Prostate gland (tissue), 2 donors: ENCODE measurements around the gene TACC2. TPM values are rescaled to one million over a fixed set of nuclear protein-coding genes. Genes with fewer than 3 reads are reported as not detected.

Source experiments
- DNase-seq: peaks from one replicate; pipeline ENCODE4 v3.0.0-alpha.2; 2019; ENCODE audit warnings: low spot score
- H3K27ac ChIP-seq, 2 donors: fragments of 200-600 bp; sonication (generic); 2 replicates each; pipeline ENCODE4 v1.5.1; 2017 to 2019
- H3K27me3 ChIP-seq: fragments of 200-600 bp; sonication (generic); replicated peaks from 2 replicates; pipeline ENCODE4 v1.5.1; 2019; ENCODE audit not compliant: insufficient read depth
- H3K36me3 ChIP-seq, 2 donors: fragments of 200-600 bp; sonication (generic); 1 replicate in 1 of 2; 2 replicates in 1 of 2; pipeline versions ENCODE4 v1.5.1 to v1.8.1; 2017 to 2019
- H3K4me1 ChIP-seq: fragments of 200-600 bp; sonication (generic); replicated peaks from 2 replicates; pipeline ENCODE4 v1.5.1; 2019
- H3K4me3 ChIP-seq, 2 donors: fragments of 200-600 bp; sonication (generic); 2 replicates each; pipeline ENCODE4 v1.5.1; 2017 to 2019
- H3K9me3 ChIP-seq: fragments of 200-600 bp; sonication (generic); 2 replicates; pipeline ENCODE4 v1.5.1; 2017
- POLR2A ChIP-seq: fragments of 450-650 bp; IDR thresholded peaks from one replicate; pipeline ENCODE4 v1.6.1; 2016; ENCODE audit warnings: antibody characterized with exemption, mild to moderate bottlenecking
- POLR2AphosphoS5 ChIP-seq: sonication (generic); formaldehyde crosslinking; IDR thresholded peaks from one replicate; pipeline ENCODE4 v1.6.1; 2017; ENCODE audit warnings: antibody characterized with exemption
- WGBS: methylation state at CpG from one replicate; pipeline ENCODE4 v1.1.5; 2018; 5-methylcytosine and 5-hydroxymethylcytosine counted together
- intact Hi-C: fragments of 100-400 bp; cut with DNase I; formaldehyde crosslinking; loops from one replicate; pipeline ENCODE4 v1.14.2; 2022
- total RNA-seq, 2 donors: library from RNA; depleted of rRNA; stranded (reverse); fragments of >200 nt; gene quantifications; one replicate each; pipeline ENCODE4 v1.1.0, GENCODE V29; 2016
- TF ChIP-seq, protein P1 (sequence below), 4 experiments: fragments of 200-600 bp in 2 of 4; fragments of 450-650 bp in 2 of 4; sonication (generic) in 2 of 4; IDR thresholded peaks; 1 replicate in 3 of 4; 2 replicates in 1 of 4; pipeline ENCODE4 v1.5.1; 2016 to 2019; ENCODE audit warnings: antibody characterized with exemption in 4 of 4, mild to moderate bottlenecking in 2 of 4, moderate library complexity in 2 of 4

The TACC2 gene
- total RNA-seq, 2 donors from 2014 or later: 101 to 140 TPM

DNA sequence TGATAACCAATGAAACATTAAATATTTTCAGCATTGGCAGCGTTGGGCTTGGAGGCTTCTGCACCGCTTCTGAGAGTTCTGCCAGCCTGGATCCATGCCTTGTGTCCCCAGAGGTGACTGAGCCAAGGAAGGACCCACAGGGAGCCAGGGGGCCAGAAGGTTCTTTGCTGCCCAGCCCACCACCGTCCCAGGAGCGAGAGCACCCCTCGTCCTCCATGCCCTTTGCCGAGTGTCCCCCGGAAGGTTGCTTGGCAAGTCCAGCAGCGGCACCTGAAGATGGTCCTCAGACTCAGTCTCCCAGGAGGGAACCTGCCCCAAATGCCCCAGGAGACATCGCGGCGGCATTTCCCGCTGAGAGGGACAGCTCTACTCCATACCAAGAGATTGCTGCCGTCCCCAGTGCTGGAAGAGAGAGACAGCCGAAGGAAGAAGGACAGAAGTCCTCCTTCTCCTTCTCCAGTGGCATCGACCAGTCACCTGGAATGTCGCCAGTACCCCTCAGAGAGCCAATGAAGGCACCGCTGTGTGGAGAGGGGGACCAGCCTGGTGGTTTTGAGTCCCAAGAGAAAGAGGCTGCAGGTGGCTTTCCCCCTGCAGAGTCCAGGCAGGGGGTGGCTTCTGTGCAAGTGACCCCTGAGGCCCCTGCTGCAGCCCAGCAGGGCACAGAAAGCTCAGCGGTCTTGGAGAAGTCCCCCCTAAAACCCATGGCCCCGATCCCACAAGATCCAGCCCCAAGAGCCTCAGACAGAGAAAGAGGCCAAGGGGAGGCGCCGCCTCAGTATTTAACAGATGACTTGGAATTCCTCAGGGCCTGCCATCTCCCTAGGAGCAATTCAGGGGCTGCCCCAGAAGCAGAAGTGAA is 93.9 kb downstream of the TACC2 start:
- intact Hi-C loops: no loop called here
- Histone ChIP-seq H3K27me3 (no peaks in the 10 kb centered on the region), H3K27ac (no peak overlapping the region), H3K4me1 (no peaks in the 10 kb centered on the region), H3K4me3 (no peak overlapping the region), H3K36me3 (no peaks in the 10 kb centered on the region), H3K9me3 (no peaks in the 10 kb centered on the region)
- 88% methylated on average over 21 of the region's 21 CpGs for WGBS
- DNase-seq: no peak
- TF ChIP-seq, protein P1, sequence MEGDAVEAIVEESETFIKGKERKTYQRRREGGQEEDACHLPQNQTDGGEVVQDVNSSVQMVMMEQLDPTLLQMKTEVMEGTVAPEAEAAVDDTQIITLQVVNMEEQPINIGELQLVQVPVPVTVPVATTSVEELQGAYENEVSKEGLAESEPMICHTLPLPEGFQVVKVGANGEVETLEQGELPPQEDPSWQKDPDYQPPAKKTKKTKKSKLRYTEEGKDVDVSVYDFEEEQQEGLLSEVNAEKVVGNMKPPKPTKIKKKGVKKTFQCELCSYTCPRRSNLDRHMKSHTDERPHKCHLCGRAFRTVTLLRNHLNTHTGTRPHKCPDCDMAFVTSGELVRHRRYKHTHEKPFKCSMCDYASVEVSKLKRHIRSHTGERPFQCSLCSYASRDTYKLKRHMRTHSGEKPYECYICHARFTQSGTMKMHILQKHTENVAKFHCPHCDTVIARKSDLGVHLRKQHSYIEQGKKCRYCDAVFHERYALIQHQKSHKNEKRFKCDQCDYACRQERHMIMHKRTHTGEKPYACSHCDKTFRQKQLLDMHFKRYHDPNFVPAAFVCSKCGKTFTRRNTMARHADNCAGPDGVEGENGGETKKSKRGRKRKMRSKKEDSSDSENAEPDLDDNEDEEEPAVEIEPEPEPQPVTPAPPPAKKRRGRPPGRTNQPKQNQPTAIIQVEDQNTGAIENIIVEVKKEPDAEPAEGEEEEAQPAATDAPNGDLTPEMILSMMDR (IDR thresholded peaks at IDR 0.05): no peak

DNA sequence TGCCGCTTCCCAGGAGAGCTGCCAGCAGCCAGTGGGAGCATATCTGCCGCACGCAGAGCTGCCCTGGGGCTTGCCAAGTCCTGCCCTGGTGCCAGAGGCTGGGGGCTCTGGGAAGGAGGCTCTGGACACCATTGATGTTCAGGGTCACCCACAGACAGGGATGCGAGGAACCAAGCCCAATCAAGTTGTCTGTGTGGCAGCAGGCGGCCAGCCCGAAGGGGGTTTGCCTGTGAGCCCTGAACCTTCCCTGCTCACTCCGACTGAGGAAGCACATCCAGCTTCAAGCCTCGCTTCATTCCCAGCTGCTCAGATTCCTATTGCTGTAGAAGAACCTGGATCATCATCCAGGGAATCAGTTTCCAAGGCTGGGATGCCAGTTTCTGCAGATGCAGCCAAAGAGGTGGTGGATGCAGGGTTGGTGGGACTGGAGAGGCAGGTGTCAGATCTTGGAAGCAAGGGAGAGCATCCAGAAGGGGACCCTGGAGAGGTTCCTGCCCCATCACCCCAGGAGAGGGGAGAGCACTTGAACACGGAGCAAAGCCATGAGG is 94.6 kb downstream of the TACC2 start:
- no peaks in the 10 kb centered on the region for H3K9me3 ChIP-seq
- H3K36me3 ChIP-seq: no peaks in the 10 kb centered on the region
- no peak overlapping the region for H3K27ac ChIP-seq
- intact Hi-C loops: no loop called here
- TF ChIP-seq POLR2AphosphoS5 (no peak), POLR2A (no peak)
- TF ChIP-seq, protein P1 (IDR thresholded peaks at IDR 0.05): no peak
- no peak overlapping the region for H3K4me3 ChIP-seq
- DNase-seq: no peak
- no peaks in the 10 kb centered on the region for H3K27me3 ChIP-seq
- 81% methylated on average over 9 of the region's 9 CpGs for WGBS
- H3K4me1 ChIP-seq: no peaks in the 10 kb centered on the region

DNA sequence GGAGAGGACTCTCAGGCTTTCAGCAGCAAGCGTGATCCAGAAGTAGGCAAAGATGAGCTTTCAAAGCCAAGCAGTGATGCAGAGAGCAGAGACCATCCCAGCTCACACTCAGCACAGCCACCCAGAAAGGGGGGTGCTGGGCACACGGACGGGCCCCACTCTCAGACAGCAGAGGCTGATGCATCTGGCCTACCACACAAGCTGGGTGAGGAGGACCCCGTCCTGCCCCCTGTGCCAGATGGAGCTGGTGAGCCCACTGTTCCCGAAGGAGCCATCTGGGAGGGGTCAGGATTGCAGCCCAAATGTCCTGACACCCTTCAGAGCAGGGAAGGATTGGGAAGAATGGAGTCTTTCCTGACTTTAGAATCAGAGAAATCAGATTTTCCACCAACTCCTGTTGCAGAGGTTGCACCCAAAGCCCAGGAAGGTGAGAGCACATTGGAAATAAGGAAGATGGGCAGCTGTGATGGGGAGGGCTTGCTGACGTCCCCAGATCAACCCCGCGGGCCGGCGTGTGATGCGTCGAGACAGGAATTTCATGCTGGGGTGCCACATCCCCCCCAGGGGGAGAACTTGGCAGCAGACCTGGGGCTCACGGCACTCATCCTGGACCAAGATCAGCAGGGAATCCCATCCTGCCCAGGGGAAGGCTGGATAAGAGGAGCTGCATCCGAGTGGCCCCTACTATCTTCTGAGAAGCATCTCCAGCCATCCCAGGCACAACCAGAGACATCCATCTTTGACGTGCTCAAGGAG is 95.5 kb downstream of the TACC2 start:
- H3K27ac ChIP-seq: peak overlapping the region in 1 of 2 donors; percentile 48

DNA sequence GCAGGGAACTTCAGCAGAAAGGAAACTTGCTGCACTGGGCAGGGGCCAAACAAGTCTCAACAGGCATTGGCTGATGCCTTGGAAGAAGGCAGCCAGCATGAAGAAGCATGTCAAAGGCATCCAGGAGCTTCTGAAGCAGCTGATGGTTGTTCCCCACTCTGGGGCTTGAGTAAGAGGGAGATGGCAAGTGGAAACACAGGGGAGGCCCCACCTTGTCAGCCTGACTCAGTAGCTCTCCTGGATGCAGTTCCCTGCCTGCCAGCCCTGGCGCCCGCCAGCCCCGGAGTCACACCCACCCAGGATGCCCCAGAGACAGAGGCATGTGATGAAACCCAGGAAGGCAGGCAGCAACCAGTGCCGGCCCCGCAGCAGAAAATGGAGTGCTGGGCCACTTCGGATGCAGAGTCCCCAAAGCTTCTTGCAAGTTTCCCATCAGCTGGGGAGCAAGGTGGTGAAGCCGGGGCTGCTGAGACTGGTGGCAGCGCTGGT is 96.5 kb downstream of the TACC2 start:
- WGBS: 60% methylated on average over 2 of the region's 8 CpGs
- intact Hi-C loops: no loop called here
- peak overlapping the region; percentile 38 to 48 for H3K27ac ChIP-seq

More for the DNA sequence above, 95.5 kb downstream of the TACC2 start:
- no peak for DNase-seq
- Histone ChIP-seq H3K27me3 (no peaks in the 10 kb centered on the region), H3K9me3 (no peaks in the 10 kb centered on the region), H3K4me3 (no peak overlapping the region), H3K4me1 (no peaks in the 10 kb centered on the region), H3K36me3 (no peaks in the 10 kb centered on the region)
- WGBS: 74% methylated on average over 13 of the region's 15 CpGs
- TF ChIP-seq, protein P1 (IDR thresholded peaks at IDR 0.05): no peak
- TF ChIP-seq POLR2AphosphoS5: no peak
- no peak for TF ChIP-seq POLR2A
- intact Hi-C loops: no loop called here

More for the DNA sequence above, 96.5 kb downstream of the TACC2 start:
- no peaks in the 10 kb centered on the region for H3K36me3 ChIP-seq
- H3K4me1 ChIP-seq: no peaks in the 10 kb centered on the region
- H3K4me3 ChIP-seq: no peak overlapping the region
- H3K9me3 ChIP-seq: no peaks in the 10 kb centered on the region
- TF ChIP-seq POLR2AphosphoS5: peak; percentile 75
- TF ChIP-seq POLR2A: peak; percentile 36
- TF ChIP-seq, protein P1 (IDR thresholded peaks at IDR 0.05): no peak
- peak; percentile 73 for DNase-seq
- no peaks in the 10 kb centered on the region for H3K27me3 ChIP-seq
